Measurements from ENCODE around the gene FGF22. TPM values are rescaled to one million over a fixed set of nuclear protein-coding genes. Genes with fewer than 3 reads are reported as not detected.

The FGF22 gene
- total and polyA plus RNA-seq, 2 of the 13 experiments (the other 11 are each of a cell fraction or from before 2014, with no cell fraction given) = 0.24 TPM; not detected in 1

GRCh38 chr19:660793-661426 is 21.2 kb downstream of the FGF22 start (continued):
- TF ChIP-seq CEBPB (IDR thresholded peaks at IDR 0.05; ENCODE audit: borderline replicate concordance, low read depth, low read length) = no peak
- no peak for TF ChIP-seq KLF11 (CRISPR knock-in tag; IDR thresholded peaks at IDR 0.05)
- TF ChIP-seq ZFP62 (CRISPR knock-in tag; IDR thresholded peaks at IDR 0.05) = peak; percentile 55; the same call in 1 of the 2 replicates
- no peak for TF ChIP-seq CENPBD1 (CRISPR knock-in tag; IDR thresholded peaks at IDR 0.05; ENCODE audit: borderline replicate concordance, low read depth)
- TF ChIP-seq NFKBIZ (CRISPR knock-in tag; IDR thresholded peaks at IDR 0.05) = peak; percentile 74; the same call in 1 of the 2 replicates
- no peak for TF ChIP-seq ZBTB14 (CRISPR knock-in tag; IDR thresholded peaks at IDR 0.05)
- TF ChIP-seq PTBP1 (IDR thresholded peaks at IDR 0.05; ENCODE audit: low read depth, low read length, poor library complexity, severe bottlenecking) = no peak
- peak; percentile 48; the same call in 1 of the 2 replicates for TF ChIP-seq ZSCAN21 (CRISPR knock-in tag; IDR thresholded peaks at IDR 0.05; ENCODE audit: borderline replicate concordance)
- TF ChIP-seq ZNF431 (CRISPR knock-in tag; IDR thresholded peaks at IDR 0.05; ENCODE audit: borderline replicate concordance, low read depth) = no peak; the same call in 1 of the 2 replicates
- TF ChIP-seq PAF1 (CRISPR knock-in tag; IDR thresholded peaks at IDR 0.05) = peak; percentile 72
- no peak for TF ChIP-seq ZNF142 (CRISPR knock-in tag; IDR thresholded peaks at IDR 0.05)
- TF ChIP-seq RXRA (CRISPR knock-in tag; IDR thresholded peaks at IDR 0.05) = peak; percentile 95
- TF ChIP-seq PHF20 (CRISPR knock-in tag; IDR thresholded peaks at IDR 0.05) = peak; percentile 46
- TF ChIP-seq HIVEP1 (CRISPR knock-in tag; IDR thresholded peaks at IDR 0.05) = peak; percentile 92
- TF ChIP-seq BCL6 (CRISPR knock-in tag; IDR thresholded peaks at IDR 0.05) = peak; percentile 89
- TF ChIP-seq ZNF615 (CRISPR knock-in tag; IDR thresholded peaks at IDR 0.05; ENCODE audit: borderline replicate concordance) = no peak
- TF ChIP-seq HMGXB3 (CRISPR knock-in tag; IDR thresholded peaks at IDR 0.05; ENCODE audit: borderline replicate concordance) = peak; percentile 60; the same call in 1 of the 2 replicates
- TF ChIP-seq ELF1 (CRISPR knock-in tag; IDR thresholded peaks at IDR 0.05) = peak; percentile 76
